GM12878 (cell line): Measurements from ENCODE around the gene ZNF80. TPM values are rescaled to one million over a fixed set of nuclear protein-coding genes. Genes with fewer than 3 reads are reported as not detected.

ENCODE experiments used
- ATAC-seq: fragments of 200-7000 bp; cut with Tn5 transposase; 3 replicates; pipeline ENCODE4 v1.9.1; 2020; ENCODE audit warnings: mild to moderate bottlenecking, moderate library complexity
- BruUV-seq: library from RNA; stranded (reverse); fragments of 400-500 nt; replicated peaks from 2 replicates; lab custom pipeline; 2021; lab: Mats Ljungman, UMichigan
- CTCF ChIA-PET: fragments of 300-600 bp; sonication (Branson Sonifier 250); formaldehyde crosslinking; extraction: SDS; loops from one replicate; lab custom pipeline; 2021; ENCODE audit warnings: inconsistent platforms; lab: Yijun Ruan, JAX
- POLR2A ChIA-PET: fragments of 350-600 bp; formaldehyde crosslinking; extraction: SDS; loops from one replicate; lab custom pipeline; 2021; ENCODE audit warnings: inconsistent platforms; lab: Charles Lee
- RAD21 ChIA-PET: fragments of 300-600 bp; sonication (Branson Sonifier 250); formaldehyde crosslinking; loops from one replicate; lab custom pipeline; 2023; ENCODE audit warnings: antibody characterized with exemption; ENCODE audit not compliant: unreplicated experiment; lab: Charles Lee
- SMC1A ChIA-PET: fragments of 300-600 bp; sonication (Branson Sonifier 250); formaldehyde crosslinking; loops from one replicate; lab custom pipeline; 2023; ENCODE audit not compliant: unreplicated experiment, uncharacterized antibody; lab: Charles Lee
- DNase-seq: peaks from one replicate; pipeline ENCODE4 v3.0.0-alpha.2; 2011; ENCODE audit warnings: low read depth, low spot score
- FAIRE-seq: peaks from 3 replicates; lab custom pipeline; 2011; peaks lifted over from hg19 to GRCh38; lab: Jason Lieb, UNC
- H2AFZ ChIP-seq: 2 replicates; pipeline ENCODE4 v1.6.0; 2011; ENCODE audit warnings: low read depth, low read length, control low read depth; ENCODE audit not compliant: control insufficient read depth
- H3K27ac ChIP-seq: 2 replicates; pipeline ENCODE4 v1.5.1; 2011; ENCODE audit warnings: control low read depth; ENCODE audit not compliant: control insufficient read depth, insufficient read depth
- H3K27me3 ChIP-seq, 2 experiments: replicated peaks in 1 of 2; 2 replicates each; pipeline versions ENCODE4 v1.6.0 to v1.6.1; 2011; ENCODE audit warnings: low read length in 1 of 2; ENCODE audit not compliant: control insufficient read depth in 2 of 2, insufficient read depth in 2 of 2
- H3K36me3 ChIP-seq, 2 experiments: 2 replicates each; pipeline ENCODE4 v1.5.1; 2011; ENCODE audit warnings: low read length in 1 of 2; ENCODE audit not compliant: control insufficient read depth in 2 of 2, insufficient read depth in 2 of 2
- H3K4me1 ChIP-seq: 2 replicates; pipeline ENCODE4 v1.6.1; 2011; ENCODE audit warnings: mild to moderate bottlenecking, low read length, moderate library complexity, mixed read lengths; ENCODE audit not compliant: control insufficient read depth, insufficient read depth
- H3K4me2 ChIP-seq: 2 replicates; pipeline ENCODE4 v1.6.0; 2011; ENCODE audit warnings: control low read depth; ENCODE audit not compliant: control insufficient read depth, insufficient read depth
- H3K4me3 ChIP-seq: fragments of 200-600 bp; sonication (generic); 2 replicates; pipeline ENCODE4 v1.5.1; 2016
- H3K79me2 ChIP-seq: 2 replicates; pipeline ENCODE4 v1.6.0; 2011; ENCODE audit warnings: low read length; ENCODE audit not compliant: control insufficient read depth, insufficient read depth
- H3K9ac ChIP-seq: 2 replicates; pipeline ENCODE4 v1.8.0; 2011; ENCODE audit warnings: low read length, control low read depth, mixed read lengths; ENCODE audit not compliant: control insufficient read depth, insufficient read depth
- H3K9me3 ChIP-seq: replicated peaks from 3 replicates; pipeline ENCODE4 v1.5.1; 2011; ENCODE audit warnings: mild to moderate bottlenecking, low read length; ENCODE audit not compliant: control insufficient read depth, insufficient read depth
- H4K20me1 ChIP-seq: 2 replicates; pipeline ENCODE4 v1.6.0; 2011; ENCODE audit not compliant: control insufficient read depth, insufficient read depth
- ASH2L ChIP-seq: fragments of 300-600, 200-600 bp; sonication (generic); IDR thresholded peaks from 2 replicates; pipeline ENCODE4 v1.6.1; 2017; ENCODE audit warnings: low read depth, mild to moderate bottlenecking, borderline replicate concordance
- CTCF ChIP-seq, 3 experiments: IDR thresholded peaks in 2 of 3; conservative IDR thresholded peaks in 1 of 3; 2 replicates each; pipeline ENCODE4 v1.5.1; 2011; ENCODE audit warnings: low read depth in 3 of 3, low read length in 3 of 3, mild to moderate bottlenecking in 3 of 3, control low read depth in 2 of 3, moderate library complexity in 2 of 3, inconsistent platforms in 1 of 3, mixed read lengths in 1 of 3; ENCODE audit not compliant: control insufficient read depth in 2 of 3, insufficient read depth in 1 of 3; ENCODE audit errors: extremely low read depth in 1 of 3
- EZH2 ChIP-seq: IDR thresholded peaks from 2 replicates; pipeline ENCODE4 v1.6.1; 2012; ENCODE audit warnings: low read depth, mild to moderate bottlenecking, control low read depth, inconsistent platforms, low read length, borderline replicate concordance; ENCODE audit not compliant: control insufficient read depth
- FOXM1 ChIP-seq: IDR thresholded peaks from 2 replicates; pipeline ENCODE4 v1.6.1; 2012; ENCODE audit warnings: low read depth, mild to moderate bottlenecking, inconsistent platforms, low read length, moderate library complexity
- HSF1 ChIP-seq: fragments of 150-350 bp; IDR thresholded peaks from 2 replicates; pipeline ENCODE4 v1.6.1; 2014; ENCODE audit warnings: mild to moderate bottlenecking, low read depth, low read length
- MYB ChIP-seq: fragments of 150-350 bp; IDR thresholded peaks from 2 replicates; pipeline ENCODE4 v1.6.1; 2014; ENCODE audit warnings: mild to moderate bottlenecking, low read depth, low read length, borderline replicate concordance
- MYC ChIP-seq: IDR thresholded peaks from 2 replicates; pipeline ENCODE4 v1.6.1; 2011; ENCODE audit warnings: mild to moderate bottlenecking, low read length, moderate library complexity, inconsistent platforms; ENCODE audit not compliant: insufficient read depth, insufficient replicate concordance, insufficient read length, severe bottlenecking
- NBN ChIP-seq: fragments of 450-650 bp; IDR thresholded peaks from 2 replicates; pipeline ENCODE4 v1.6.1; 2016
- PKNOX1 ChIP-seq: fragments of 450-650 bp; IDR thresholded peaks from 2 replicates; pipeline ENCODE4 v1.6.1; 2016; ENCODE audit warnings: mild to moderate bottlenecking
- STAT3 ChIP-seq: IDR thresholded peaks from 2 replicates; pipeline ENCODE4 v1.6.1; 2011; ENCODE audit warnings: low read depth, low read length, improper control_type of control experiment
- SUPT20H ChIP-seq: IDR thresholded peaks from 2 replicates; pipeline ENCODE4 v1.6.1; 2011; ENCODE audit warnings: low read depth, mild to moderate bottlenecking, low read length, moderate library complexity, borderline replicate concordance; ENCODE audit not compliant: control insufficient read depth
- ZBTB40 ChIP-seq: fragments of 450-650 bp; IDR thresholded peaks from 2 replicates; pipeline ENCODE4 v1.6.1; 2016; ENCODE audit warnings: mild to moderate bottlenecking, moderate library complexity, borderline replicate concordance
- whole genome bisulfite sequencing: methylation state at CpG from one replicate; pipeline ENCODE4 v1.1.6; 2016; ENCODE audit warnings: low lambda C conversion rate; ENCODE audit not compliant: insufficient replicate concordance, insufficient coverage; ENCODE audit errors: missing lambda C conversion rate; 5-methylcytosine and 5-hydroxymethylcytosine counted together
- in situ Hi-C: fragments of 300-500 bp; cut with MboI; formaldehyde crosslinking; loops from 9 replicates; pipeline ENCODE4 v1.14.3; 2018; ENCODE audit warnings: mixed read lengths
- intact Hi-C: fragments of 100-400 bp; cut with micrococcal nuclease; formaldehyde crosslinking; loops from one replicate; pipeline ENCODE4 v1.14.2; 2022; ENCODE audit not compliant: unreplicated experiment
- polyA plus RNA-seq, 11 experiments: library from polyadenylated mRNA; depleted of rRNA in 4 of 11; unstranded in 6 of 11; stranded (reverse) in 5 of 11; fragments of >200 nt; fragmentation: Nextera tagmentation in 4 of 11; fragmentation: Illumina TruSeq in 1 of 11; extraction: Ambion mirVana in 4 of 11; extraction: Trizol in 1 of 11; gene quantifications; 1 replicate in 1 of 11; 2 replicates in 10 of 11; pipeline versions ENCODE4 v1.2.1 to v1.2.3, GENCODE V29; 2011 to 2016; ENCODE audit warnings: inconsistent platforms in 2 of 11, missing spikeins in 2 of 11, low read depth in 1 of 11
- total RNA-seq, 4 experiments: library from RNA; depleted of rRNA in 3 of 4; stranded (reverse); fragments of >200 nt in 3 of 4; fragmentation: Illumina TruSeq in 1 of 4; extraction: Trizol in 1 of 4; gene quantifications; 2 replicates each; pipeline versions ENCODE4 v1.2.1 to v1.2.3, GENCODE V29; 2013 to 2021

Gene ZNF80
- total and polyA plus RNA-seq, 10 of the 15 experiments (the other 5 are each of a cell fraction or from before 2014, with no cell fraction given): not detected

GRCh38 chr3:114272271-114272670, 34.9 kb upstream of the ZNF80 start:
- H3K4me1 ChIP-seq: no peaks in the 10 kb centered on the region
- in situ Hi-C loops: no loop called here
- no TSS peak for BruUV-seq
- no peak for TF ChIP-seq MYB
- TF ChIP-seq ASH2L: no peak
- TF ChIP-seq ZBTB40: no peak
- TF ChIP-seq EZH2: no peak
- no peak for TF ChIP-seq HSF1
- TF ChIP-seq MYC: no peak
- TF ChIP-seq FOXM1: no peak
- no peak for TF ChIP-seq PKNOX1
- TF ChIP-seq CTCF (IDR thresholded peaks at IDR 0.05 in 2 of 3, conservative IDR thresholded peaks at IDR 0.05 in 1 of 3; ENCODE audit: control insufficient read depth in 2 of 3, extremely low read depth in 1 of 3, insufficient read depth in 1 of 3, low read depth in 3 of 3, low read length in 3 of 3): no peak
- TF ChIP-seq SUPT20H: no peak
- TF ChIP-seq STAT3: no peak
- TF ChIP-seq NBN: no peak
- H3K9ac ChIP-seq: no peak overlapping the region
- no peak overlapping the region for H3K4me2 ChIP-seq
- 0% methylated on average over 1 of the region's 1 CpG for WGBS
- no peaks in the 10 kb centered on the region for H3K79me2 ChIP-seq
- no peak for ATAC-seq
- H3K27ac ChIP-seq: no peak overlapping the region
- H3K36me3 ChIP-seq: no peaks in the 10 kb centered on the region
- no peaks in the 10 kb centered on the region for H3K27me3 ChIP-seq
- POLR2A ChIA-PET: no interaction called here
- H3K4me3 ChIP-seq: no peak overlapping the region
- CTCF ChIA-PET: no interaction called here
- SMC1A ChIA-PET: no interaction called here
- no peaks in the 10 kb centered on the region for H4K20me1 ChIP-seq
- no peak overlapping the region for H2AFZ ChIP-seq
- RAD21 ChIA-PET: no interaction called here
- peaks cover 2% of the 10 kb centered on the region; the same call in 2 of the 3 replicates for H3K9me3 ChIP-seq
- FAIRE-seq: no peak
- DNase-seq: no peak
- intact Hi-C loops: no loop called here
